Camera-type eye (tissue), 1 donor: ENCODE measurements around the gene ERRFI1. TPM values are rescaled to one million over a fixed set of nuclear protein-coding genes. Genes with fewer than 3 reads are reported as not detected.

Source experiments
- total RNA-seq: library from RNA; depleted of rRNA; stranded (reverse); fragments of >200 nt; gene quantifications from one replicate; pipeline ENCODE4 v1.2.3, GENCODE V29; 2014

Gene ERRFI1, protein sequence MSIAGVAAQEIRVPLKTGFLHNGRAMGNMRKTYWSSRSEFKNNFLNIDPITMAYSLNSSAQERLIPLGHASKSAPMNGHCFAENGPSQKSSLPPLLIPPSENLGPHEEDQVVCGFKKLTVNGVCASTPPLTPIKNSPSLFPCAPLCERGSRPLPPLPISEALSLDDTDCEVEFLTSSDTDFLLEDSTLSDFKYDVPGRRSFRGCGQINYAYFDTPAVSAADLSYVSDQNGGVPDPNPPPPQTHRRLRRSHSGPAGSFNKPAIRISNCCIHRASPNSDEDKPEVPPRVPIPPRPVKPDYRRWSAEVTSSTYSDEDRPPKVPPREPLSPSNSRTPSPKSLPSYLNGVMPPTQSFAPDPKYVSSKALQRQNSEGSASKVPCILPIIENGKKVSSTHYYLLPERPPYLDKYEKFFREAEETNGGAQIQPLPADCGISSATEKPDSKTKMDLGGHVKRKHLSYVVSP
- total RNA-seq: 40.9 TPM

DNA sequence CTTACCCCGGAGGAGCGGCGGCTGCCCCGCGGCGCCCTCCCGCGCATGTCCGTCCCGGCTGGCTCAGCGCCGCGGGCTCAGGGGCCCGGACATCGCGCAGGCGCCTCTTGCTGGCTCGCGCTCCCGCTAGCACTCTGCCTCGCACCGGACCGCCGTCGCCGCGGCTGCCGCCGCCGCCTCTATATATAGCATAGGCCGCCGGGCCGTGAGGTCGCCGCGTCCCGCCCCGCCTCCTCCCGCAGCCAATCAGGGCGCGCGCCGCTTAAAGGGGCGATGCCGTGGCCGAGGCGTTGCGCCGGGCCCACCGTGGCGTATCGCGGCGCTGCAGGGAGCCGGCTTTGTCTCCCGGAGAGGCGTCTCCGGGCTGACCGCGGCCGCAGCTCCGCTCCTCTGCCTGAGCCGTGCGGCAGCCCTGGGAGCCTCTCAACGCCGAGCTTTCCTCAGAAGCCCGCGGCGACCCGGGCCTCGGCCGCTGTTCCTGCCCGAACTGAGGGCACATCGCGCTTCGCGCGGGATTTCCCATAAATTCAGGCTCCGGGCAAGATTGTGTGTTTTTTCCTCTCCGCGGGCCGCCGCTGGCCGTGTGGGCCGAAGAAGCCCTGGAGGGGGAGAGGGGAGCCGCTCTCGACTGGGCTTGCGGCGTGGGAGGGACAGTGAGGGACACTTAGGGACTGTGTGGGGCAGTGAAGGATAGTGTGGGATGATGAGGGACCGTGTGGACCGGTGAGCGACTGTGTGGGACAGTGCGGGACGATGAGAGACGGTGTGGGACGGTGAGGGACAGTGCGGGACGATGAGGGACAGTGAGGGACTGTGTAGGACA, at the start of gene ERRFI1:
Gene ERRFI1 (minus strand): TSS at position 157 of the 823 bp plus-strand sequence. CDS start 10,690 bp downstream, outside the sequence.

Other genes starting within 250 kb of the ERRFI1 start
- 50.6 TPM for gene PER3, start 242.0 kb downstream of the ERRFI1 start, total RNA-seq
- gene UTS2, start 173.2 kb downstream of the ERRFI1 start, total RNA-seq: not detected
- gene TNFRSF9, start 85.5 kb downstream of the ERRFI1 start, total RNA-seq: not detected
- gene PARK7, start 64.6 kb downstream of the ERRFI1 start, total RNA-seq: 168 TPM